ENCODE results near the gene TACC3. TPM values are rescaled to one million over a fixed set of nuclear protein-coding genes. Genes with fewer than 3 reads are reported as not detected.

TACC3 gene
- total RNA-seq, 2 experiments from 2014 or later: 139 to 144 TPM

- POLR2A ChIA-PET: no interaction called here
These were observed 29.2 kb downstream of the TACC3 start for GRCh38 chr4:1750381-1751154.

DNA sequence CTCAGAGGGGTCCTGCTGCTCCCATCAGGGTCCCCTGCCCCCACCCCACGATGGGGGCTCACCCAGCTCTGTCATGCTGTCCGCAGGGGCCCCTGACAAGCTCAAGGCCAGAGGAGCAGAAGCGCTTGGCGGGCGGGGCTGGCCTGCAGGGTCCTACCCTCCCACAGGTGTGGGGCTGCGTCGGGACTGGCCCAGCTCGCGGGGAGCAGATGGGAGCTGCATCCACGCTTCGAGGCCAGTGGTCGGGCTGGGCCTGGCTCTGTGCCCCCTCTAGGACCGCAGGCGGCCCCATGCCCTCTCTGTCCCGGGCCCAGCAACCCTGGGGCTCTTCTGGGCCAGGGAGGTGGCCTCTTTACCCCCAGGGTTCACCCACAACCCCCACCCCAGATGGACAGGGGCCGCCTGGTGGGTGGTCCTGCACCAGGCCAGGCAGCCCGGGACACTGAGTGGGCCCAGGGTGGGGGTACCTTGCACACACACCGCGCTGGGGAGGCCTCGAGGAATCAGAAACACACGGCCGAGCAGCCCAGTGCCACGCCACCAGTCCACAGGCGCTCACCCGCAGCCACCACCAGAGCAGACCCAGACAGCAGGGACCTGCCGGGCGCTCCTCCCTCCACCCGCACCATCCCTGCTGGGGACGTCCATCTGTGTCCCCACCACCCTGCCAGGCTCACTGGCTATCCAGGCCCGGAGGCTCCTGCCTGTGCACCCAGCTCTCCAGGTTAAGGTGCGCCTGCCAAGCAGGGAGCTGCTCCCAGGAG, 30.0 kb downstream of the TACC3 start:
- ChIA-PET CTCF (interaction anchor here (1.3 to 1.7 kb wide), 2 partner anchors 10 to 59 kb away, joined by 3 read pairs; no protein-coding TSS in a partner anchor), POLR2A (no interaction called here)

More at GRCh38 chr4:1750381-1751154, 29.2 kb downstream of the TACC3 start:
- CTCF ChIA-PET: no interaction called here

DNA sequence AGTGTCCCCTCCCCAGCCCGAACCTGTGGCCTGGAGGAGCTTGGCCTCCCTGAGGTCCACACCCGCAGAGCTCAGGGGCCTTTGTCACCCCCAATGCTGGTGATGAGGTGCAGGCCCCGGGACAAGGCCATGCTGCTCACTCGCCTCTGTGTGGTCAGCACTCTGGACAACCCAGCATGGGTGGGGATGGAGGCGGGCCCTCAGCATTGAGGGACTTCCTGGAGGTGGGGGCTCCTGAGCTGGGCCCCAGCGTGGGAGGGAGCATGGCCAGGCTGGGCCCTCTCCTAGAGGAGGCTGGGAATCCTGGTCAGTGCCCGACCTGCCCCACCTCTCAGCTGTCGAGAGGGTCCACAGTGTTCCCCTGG, 30.6 kb downstream of the TACC3 start:
- ChIA-PET POLR2A (no interaction called here), CTCF (interaction anchor here (1.3 to 1.7 kb wide), 2 partner anchors 10 to 58 kb away, joined by 3 read pairs; no protein-coding TSS in a partner anchor)

DNA sequence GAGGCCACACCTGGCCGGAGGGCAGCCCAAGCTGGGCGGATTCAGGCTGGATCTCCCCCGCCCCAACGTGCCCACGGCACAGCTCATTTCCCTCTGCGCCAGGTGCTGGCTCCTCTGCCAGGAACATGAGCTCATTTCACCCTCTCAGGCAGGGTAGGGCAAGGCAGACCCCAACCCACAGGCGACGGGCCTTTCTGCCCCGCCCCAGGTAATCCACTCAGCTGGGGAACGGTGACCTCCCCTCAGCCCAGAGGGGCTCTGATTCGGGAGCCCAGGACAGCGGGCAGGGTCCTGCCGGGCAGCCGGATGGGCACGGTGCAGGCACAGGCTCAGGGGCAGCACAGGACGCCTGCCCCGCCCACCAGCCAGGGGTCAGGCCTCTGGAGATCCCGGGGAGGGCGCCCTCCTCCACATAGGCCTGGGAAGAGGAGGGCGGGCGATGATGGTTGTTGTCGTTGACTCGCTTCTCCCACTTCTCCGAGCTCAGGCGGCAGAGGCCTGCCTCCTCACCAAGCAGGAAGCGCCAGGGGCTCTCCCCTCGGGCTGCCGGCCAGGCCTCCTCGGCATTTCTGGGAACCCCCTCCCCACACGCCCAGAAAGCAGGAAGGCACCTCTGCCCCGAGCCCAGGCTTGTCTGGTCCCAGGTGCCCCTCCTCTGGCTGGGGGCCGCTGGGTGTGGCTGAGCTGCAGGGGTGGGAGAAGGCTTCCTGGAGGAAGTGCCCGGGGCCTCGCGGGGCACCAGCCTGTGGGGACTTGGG, 31.1 kb downstream of the TACC3 start:
- CTCF ChIA-PET: interaction anchor here (1.3 to 1.7 kb wide), 2 partner anchors 9 to 58 kb away, joined by 3 read pairs; no protein-coding TSS in a partner anchor
- POLR2A ChIA-PET: no interaction called here

DNA sequence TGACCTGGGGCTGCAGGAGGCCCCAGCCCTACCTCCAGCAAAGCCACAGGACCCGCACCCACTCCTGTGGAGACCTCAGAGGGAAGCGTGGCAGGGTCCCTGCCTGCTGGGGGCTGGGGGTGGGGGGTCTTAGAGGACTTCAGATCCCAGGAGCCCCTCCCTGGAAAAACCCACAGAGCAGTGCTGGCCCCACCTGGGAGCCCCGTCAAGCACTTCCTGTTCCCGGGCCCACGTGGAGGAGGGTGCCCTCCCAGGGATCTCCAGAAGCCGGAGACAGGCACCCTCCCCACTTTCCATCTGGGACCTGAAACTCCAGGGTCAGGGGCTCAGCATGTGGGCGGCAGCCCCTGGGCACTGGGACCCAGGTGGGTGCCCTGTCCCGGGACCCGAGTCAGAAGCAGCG, 32.0 kb downstream of the TACC3 start:
- POLR2A ChIA-PET: no interaction called here

GRCh38 chr4:1753697-1754311, 32.5 kb downstream of the TACC3 start:
- CTCF ChIA-PET: no interaction called here

More for the DNA sequence above, 32.0 kb downstream of the TACC3 start:
- CTCF ChIA-PET: interaction anchor here (1.7 kb wide), 1 partner anchor 57 kb away, joined by 3 read pairs; no protein-coding TSS in a partner anchor

GRCh38 chr4:1754336-1754735, 33.0 kb downstream of the TACC3 start:
- CTCF ChIA-PET: no interaction called here
- POLR2A ChIA-PET: no interaction called here

More at GRCh38 chr4:1753697-1754311, 32.5 kb downstream of the TACC3 start:
- POLR2A ChIA-PET: no interaction called here

GRCh38 chr4:1755297-1755696, 34.0 kb downstream of the TACC3 start:
- CTCF ChIA-PET: interaction anchor here (1.4 kb wide), 1 partner anchor 8 kb away, joined by 3 read pairs; no protein-coding TSS in a partner anchor
- POLR2A ChIA-PET: no interaction called here

GRCh38 chr4:1756079-1756478, 34.8 kb downstream of the TACC3 start:
- POLR2A ChIA-PET: no interaction called here
- CTCF ChIA-PET: interaction anchor here (0.5 to 1.4 kb wide), 2 partner anchors 9 to 805 kb away, joined by 3 to 5 read pairs; no protein-coding TSS in a partner anchor

- ChIA-PET POLR2A (no interaction called here), CTCF (interaction anchor here (1.4 kb wide), 1 partner anchor 10 kb away, joined by 3 read pairs; no protein-coding TSS in a partner anchor)
These were observed 35.8 kb downstream of the TACC3 start for GRCh38 chr4:1756893-1757779.

DNA sequence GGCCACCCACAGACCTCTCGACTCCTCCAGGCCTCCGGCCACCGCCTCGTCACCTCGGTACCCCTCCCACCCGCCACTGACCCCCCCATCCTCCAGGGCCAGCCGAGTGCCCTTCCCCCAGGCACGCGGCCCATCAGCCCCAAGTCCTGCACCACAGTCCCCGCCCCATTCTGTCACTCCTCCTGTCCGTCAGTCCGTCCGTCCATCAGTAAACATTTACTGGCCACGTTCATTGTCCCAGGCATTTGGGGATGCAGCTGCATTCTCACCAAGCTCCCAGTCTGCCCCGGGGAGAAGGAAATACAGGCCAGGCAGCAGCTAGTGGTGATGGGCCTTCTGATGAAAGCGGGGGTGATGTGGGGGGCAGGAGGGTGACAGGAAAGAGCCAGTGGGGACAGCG, 36.5 kb downstream of the TACC3 start:
- POLR2A ChIA-PET: no interaction called here
- CTCF ChIA-PET: no interaction called here

DNA sequence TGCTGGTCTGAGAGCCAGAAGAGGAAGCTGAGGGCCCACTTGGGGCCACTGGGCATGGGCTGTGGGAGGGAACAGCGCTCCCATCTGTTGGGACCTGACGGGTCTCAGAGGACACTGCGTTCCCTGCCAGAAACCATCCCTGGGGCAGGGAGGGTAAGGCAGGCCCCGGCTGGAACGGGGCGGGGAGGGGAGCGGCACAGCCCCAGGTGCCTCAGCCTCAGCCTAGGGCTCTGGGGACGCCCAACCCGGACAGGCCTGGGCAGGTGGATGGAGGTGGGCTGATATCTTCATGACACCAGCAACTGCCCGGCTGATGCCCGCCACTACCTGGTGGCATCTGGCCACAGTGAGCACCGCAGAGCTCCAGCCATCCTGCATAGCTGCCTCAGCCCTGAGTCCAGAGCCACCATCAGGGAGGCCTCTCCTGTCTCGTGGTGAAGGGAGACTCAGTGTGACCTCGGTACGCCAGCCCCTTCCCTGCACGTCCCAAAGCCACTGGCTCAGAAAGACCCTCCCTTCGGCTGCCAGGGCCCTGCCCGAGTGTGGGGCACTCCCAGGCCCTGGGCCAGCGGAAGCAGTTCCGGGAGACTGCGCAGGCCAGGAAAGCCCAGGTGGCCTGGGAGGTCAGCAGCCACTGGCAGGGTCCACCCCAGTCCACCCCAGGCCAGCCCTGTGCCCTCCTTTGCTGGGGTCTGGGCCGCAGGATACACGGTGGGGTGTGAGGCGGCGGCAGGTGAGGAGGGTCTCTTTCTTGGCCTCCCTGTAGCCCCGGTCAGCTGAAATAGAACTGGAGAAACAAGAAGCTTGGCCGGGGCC, 37.2 kb downstream of the TACC3 start:
- ChIA-PET POLR2A (no interaction called here), CTCF (no interaction called here)

DNA sequence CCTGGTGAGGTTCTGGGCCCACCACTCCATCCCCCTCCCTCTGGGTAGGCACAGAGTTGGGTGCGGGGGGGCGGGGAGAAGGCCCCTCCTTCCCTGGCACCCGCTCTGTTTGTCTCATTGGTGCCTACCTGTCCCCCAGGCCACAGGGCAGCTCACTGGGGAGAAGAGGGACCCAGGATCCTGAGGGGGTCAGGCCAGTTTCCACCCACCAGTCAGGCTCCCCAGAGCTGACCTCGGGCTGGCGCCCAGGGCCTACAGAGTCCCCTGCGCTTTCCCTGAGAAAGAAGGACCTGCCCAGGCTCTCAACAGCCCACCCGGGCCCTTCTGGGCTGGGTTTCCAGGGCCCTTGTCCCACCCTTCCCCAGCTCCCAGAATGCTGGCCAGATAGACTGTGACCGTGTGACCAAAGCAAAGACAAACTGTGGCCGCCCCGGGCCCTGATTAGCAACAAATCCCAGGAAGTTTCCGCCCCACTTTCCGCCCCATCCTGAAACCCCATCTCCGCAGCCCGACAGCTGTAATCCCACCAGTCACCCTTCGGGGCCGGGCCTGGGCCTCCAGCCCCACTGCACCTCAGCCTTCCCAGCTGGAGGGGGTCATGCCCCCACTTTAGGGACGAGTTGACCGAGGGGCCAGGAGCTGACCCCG, 38.0 kb downstream of the TACC3 start:
- CTCF ChIA-PET: interaction anchor here (0.9 kb wide), 1 partner anchor 35 kb away, joined by 3 read pairs; no protein-coding TSS in a partner anchor
- POLR2A ChIA-PET: no interaction called here

DNA sequence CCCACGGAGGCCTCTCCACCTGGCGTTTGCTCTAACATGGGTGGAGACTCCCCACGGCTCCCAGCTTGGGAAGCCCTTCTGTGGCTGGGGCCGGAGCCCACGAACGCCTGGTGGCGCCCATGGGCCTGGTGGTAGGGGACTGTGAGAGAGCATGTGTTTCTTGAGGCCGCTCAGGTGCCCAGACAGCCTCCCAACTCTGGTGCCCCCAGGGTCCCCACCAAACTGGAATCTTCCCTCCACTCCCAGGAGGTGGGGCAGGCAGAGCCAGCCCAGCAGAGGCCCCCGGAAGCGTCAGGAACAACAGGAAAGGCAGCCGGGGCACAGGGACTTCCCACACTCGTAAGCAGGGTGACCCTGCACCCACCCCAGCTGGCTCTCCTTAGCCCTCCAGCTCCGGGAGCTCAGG, 38.5 kb downstream of the TACC3 start:
- ChIA-PET POLR2A (no interaction called here), CTCF (interaction anchor here (0.9 to 1.2 kb wide), 2 partner anchors 35 to 49 kb away, joined by 3 read pairs; no protein-coding TSS in a partner anchor)

DNA sequence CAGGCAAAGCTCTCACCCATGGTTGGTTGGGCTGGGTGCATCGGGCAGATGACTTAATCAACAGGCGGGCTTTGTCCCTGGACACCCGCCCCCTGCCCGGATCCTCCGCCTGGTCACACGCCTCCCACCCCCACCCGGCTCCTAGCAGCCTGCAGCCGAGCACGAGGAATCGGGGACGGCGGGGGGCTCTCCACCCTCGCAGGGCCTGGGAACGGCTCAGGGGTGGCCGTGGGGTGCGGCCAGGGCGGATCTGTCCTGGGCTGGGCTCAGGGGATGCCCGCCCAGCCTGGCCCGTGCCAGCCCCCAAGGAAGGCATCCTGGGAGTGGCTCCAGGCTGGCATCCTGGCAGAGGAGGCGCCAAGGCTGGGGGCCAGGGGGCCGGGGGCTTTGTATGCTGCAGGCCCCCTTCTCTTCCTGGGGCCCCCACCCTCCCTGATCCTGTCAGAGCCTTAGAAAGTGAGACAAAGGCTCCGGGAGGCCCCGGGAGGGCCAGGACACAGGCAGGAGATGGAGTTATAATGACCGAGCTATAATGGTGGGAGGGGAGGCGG, 39.3 kb downstream of the TACC3 start:
- ChIA-PET CTCF (interaction anchor here (1.2 kb wide), 1 partner anchor 48 kb away, joined by 3 read pairs; no protein-coding TSS in a partner anchor), POLR2A (no interaction called here)

GRCh38 chr4:1761130-1761689, 39.9 kb downstream of the TACC3 start:
- CTCF ChIA-PET: interaction anchor here (1.0 kb wide), 1 partner anchor 9 kb away, joined by 3 read pairs; no protein-coding TSS in a partner anchor

More at GRCh38 chr4:1761130-1761689, 39.9 kb downstream of the TACC3 start:
- POLR2A ChIA-PET: no interaction called here

All from activated CD8-positive, alpha-beta memory T cell treated with anti-CD3 and anti-CD28 coated beads for 36 hours (primary cell).